ENCODE results near the gene POU3F2.

DNA sequence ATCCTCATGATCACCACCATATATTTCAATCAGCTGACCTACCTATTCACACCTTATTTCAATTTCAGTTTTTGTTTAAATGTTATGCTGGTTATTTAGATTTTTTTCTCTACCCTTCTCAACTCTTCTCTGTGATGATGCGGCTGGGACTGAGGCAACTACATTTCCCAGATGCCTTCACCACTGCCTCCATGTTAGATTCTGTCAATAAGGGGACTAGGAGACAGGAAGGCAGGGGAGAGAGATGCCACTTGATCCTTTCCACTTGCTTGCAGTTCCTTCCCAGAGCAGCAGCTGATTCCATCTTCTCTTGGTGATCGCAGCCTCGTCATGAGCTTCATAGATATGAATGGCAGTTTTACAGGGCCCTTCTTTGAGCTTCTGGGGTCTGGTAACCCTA is 33.5 kb upstream of the POU3F2 start:
- TF ChIP-seq, protein P1, sequence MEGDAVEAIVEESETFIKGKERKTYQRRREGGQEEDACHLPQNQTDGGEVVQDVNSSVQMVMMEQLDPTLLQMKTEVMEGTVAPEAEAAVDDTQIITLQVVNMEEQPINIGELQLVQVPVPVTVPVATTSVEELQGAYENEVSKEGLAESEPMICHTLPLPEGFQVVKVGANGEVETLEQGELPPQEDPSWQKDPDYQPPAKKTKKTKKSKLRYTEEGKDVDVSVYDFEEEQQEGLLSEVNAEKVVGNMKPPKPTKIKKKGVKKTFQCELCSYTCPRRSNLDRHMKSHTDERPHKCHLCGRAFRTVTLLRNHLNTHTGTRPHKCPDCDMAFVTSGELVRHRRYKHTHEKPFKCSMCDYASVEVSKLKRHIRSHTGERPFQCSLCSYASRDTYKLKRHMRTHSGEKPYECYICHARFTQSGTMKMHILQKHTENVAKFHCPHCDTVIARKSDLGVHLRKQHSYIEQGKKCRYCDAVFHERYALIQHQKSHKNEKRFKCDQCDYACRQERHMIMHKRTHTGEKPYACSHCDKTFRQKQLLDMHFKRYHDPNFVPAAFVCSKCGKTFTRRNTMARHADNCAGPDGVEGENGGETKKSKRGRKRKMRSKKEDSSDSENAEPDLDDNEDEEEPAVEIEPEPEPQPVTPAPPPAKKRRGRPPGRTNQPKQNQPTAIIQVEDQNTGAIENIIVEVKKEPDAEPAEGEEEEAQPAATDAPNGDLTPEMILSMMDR (IDR thresholded peaks at IDR 0.05; ENCODE audit: low read length): no peak
- TF ChIP-seq EZH2 (optimal IDR thresholded peaks at IDR 0.05; ENCODE audit: low read depth, low read length) (no peak), EZH2phosphoT487 (IDR thresholded peaks at IDR 0.05; ENCODE audit: low read length) (no peak)

Measured in MM.1S (cell line).